Measurements from ENCODE around the gene GADL1.

GRCh38 chr3:30741889-30742288 lies 152.6 kb downstream of the GADL1 start:
- TF ChIP-seq EZH2 (IDR thresholded peaks at IDR 0.05; ENCODE audit: insufficient read depth, poor library complexity, severe bottlenecking) (no peak), EZH2phosphoT487 (IDR thresholded peaks at IDR 0.05; ENCODE audit: insufficient read depth, low read depth) (no peak)
